Measurements from ENCODE around the gene MORN1. TPM values are rescaled to one million over a fixed set of nuclear protein-coding genes. Genes with fewer than 3 reads are reported as not detected.

Gene MORN1
- total RNA-seq, 2 experiments from 2014 or later = 5.9 to 6.6 TPM

- Mint-ChIP-seq H3K27ac (peak overlapping the region; percentile 90), H3K4me1 (ENCODE audit: low read depth) (peaks cover 46% of the 10 kb centered on the region), H3K36me3 (ENCODE audit: low read depth) (peaks cover 33% of the 10 kb centered on the region), H3K27me3 (no peaks in the 10 kb centered on the region), H3K4me3 (peak overlapping the region; percentile 92), H3K9me3 (no peaks in the 10 kb centered on the region)
- ATAC-seq (no peak), DNase-seq (no peak)
- intact Hi-C loops (cut with micrococcal nuclease) = no loop called here
- ChIA-PET CTCF (interaction anchor here (6.2 kb wide), 1 partner anchor 12 kb away, joined by 25 read pairs; no protein-coding TSS in a partner anchor), POLR2A (interaction anchor here (0.6 to 2.5 kb wide), 6 partner anchors 8 to 204 kb away, joined by 3 to 6 read pairs (median 4); partner anchors contain the start of gene FAAP20)
- TF ChIP-seq CTCF (IDR thresholded peaks at IDR 0.05) = no peak
These were observed 1.3 kb upstream of the MORN1 start for GRCh38 chr1:2392686-2393085.

GRCh38 chr1:2391931-2392509 is 666 bp upstream of the MORN1 start:
- intact Hi-C loops (cut with micrococcal nuclease) = no loop called here
- Mint-ChIP-seq H3K27ac (peak overlapping the region; percentile 90), H3K36me3 (ENCODE audit: low read depth) (peaks cover 27% of the 10 kb centered on the region), H3K9me3 (no peaks in the 10 kb centered on the region), H3K27me3 (no peaks in the 10 kb centered on the region), H3K4me1 (ENCODE audit: low read depth) (peaks cover 44% of the 10 kb centered on the region), H3K4me3 (peak overlapping the region; percentile 92)
- DNase-seq (no peak), ATAC-seq (no peak)
- POLR2A ChIA-PET = interaction anchor here (0.6 to 2.5 kb wide), 7 partner anchors 9 to 204 kb away, joined by 3 to 6 read pairs (median 4); partner anchors contain the start of gene FAAP20
- no peak for TF ChIP-seq CTCF (IDR thresholded peaks at IDR 0.05)
- CTCF ChIA-PET = interaction anchor here (0.7 to 6.2 kb wide), 4 partner anchors 9 to 196 kb away, joined by 3 to 35 read pairs (median 14); partner anchors contain the start of gene FAAP20

- no peak for TF ChIP-seq CTCF (IDR thresholded peaks at IDR 0.05)
- peaks cover 17% of the 10 kb centered on the region for H3K36me3 Mint-ChIP-seq (ENCODE audit: low read depth)
- H3K9me3 Mint-ChIP-seq = no peaks in the 10 kb centered on the region
- H3K27ac Mint-ChIP-seq = no peak overlapping the region
- peaks cover 32% of the 10 kb centered on the region for H3K4me1 Mint-ChIP-seq (ENCODE audit: low read depth)
- CTCF ChIA-PET = interaction anchor here (1.1 to 6.2 kb wide), 4 partner anchors 8 to 215 kb away, joined by 3 to 35 read pairs (median 14); partner anchors contain the start of gene FAAP20
- POLR2A ChIA-PET = interaction anchor here (1.1 to 1.6 kb wide), 2 partner anchors 15 to 21 kb away, joined by 3 to 4 read pairs; no protein-coding TSS in a partner anchor
- peak overlapping the region; percentile 77 for H3K4me3 Mint-ChIP-seq
- no peak for ATAC-seq
- intact Hi-C loops (cut with micrococcal nuclease) = no loop called here
- no peaks in the 10 kb centered on the region for H3K27me3 Mint-ChIP-seq
- no peak for DNase-seq
These were observed 1.7 kb downstream of the MORN1 start for GRCh38 chr1:2389644-2390043.

- H3K9me3 Mint-ChIP-seq = no peaks in the 10 kb centered on the region
- DNase-seq = no peak
- H3K4me1 Mint-ChIP-seq (ENCODE audit: low read depth) = peaks cover 19% of the 10 kb centered on the region
- H3K27ac Mint-ChIP-seq = no peak overlapping the region
- intact Hi-C loops (cut with micrococcal nuclease) = no loop called here
- H3K4me3 Mint-ChIP-seq = no peak overlapping the region
- ChIA-PET CTCF (interaction anchor here (1.1 to 6.2 kb wide), 3 partner anchors 7 to 193 kb away, joined by 3 to 25 read pairs (median 20); partner anchors contain the start of gene FAAP20), POLR2A (no interaction called here)
- ATAC-seq = no peak
- H3K27me3 Mint-ChIP-seq = no peaks in the 10 kb centered on the region
- no peak for TF ChIP-seq CTCF (IDR thresholded peaks at IDR 0.05)
- H3K36me3 Mint-ChIP-seq (ENCODE audit: low read depth) = peaks cover 11% of the 10 kb centered on the region
These were observed 3.1 kb downstream of the MORN1 start for GRCh38 chr1:2388004-2388913.

Measured in activated CD8-positive, alpha-beta T cell treated with anti-CD3 and anti-CD28 coated beads for 36 hours (primary cell).